ENCODE data around the gene ME3. TPM values are rescaled to one million over a fixed set of nuclear protein-coding genes. Genes with fewer than 3 reads are reported as not detected.

ME3 gene
- polyA plus RNA-seq, 1 donor (not counting 4 experiments of a cell fraction or from before 2014, with no cell fraction given) = 1.0 TPM

GRCh38 chr11:86718999-86719398 lies 46.6 kb upstream of the ME3 start:
- Histone ChIP-seq H3K9ac (ENCODE audit: control insufficient read depth, extremely low read depth, insufficient read depth, low read length) (no peak overlapping the region), H3K36me3 (ENCODE audit: control insufficient read depth in 2 of 2, extremely low read depth in 1 of 2, insufficient read depth in 2 of 2, low read length in 2 of 2) (peaks cover 0 to 2% of the 10 kb centered on the region in 2 experiments), H3K9me3 (ENCODE audit: control insufficient read depth, low read depth, low read length) (no peaks in the 10 kb centered on the region), H3K79me2 (ENCODE audit: control insufficient read depth, insufficient read depth, low read length) (no peaks in the 10 kb centered on the region), H3K4me3 (ENCODE audit: control insufficient read depth in 2 of 3, extremely low read depth in 1 of 3, insufficient read depth in 2 of 3, low read depth in 1 of 3, low read length in 3 of 3) (no peak overlapping the region), H2AFZ (ENCODE audit: control insufficient read depth, low read length) (no peak overlapping the region), H3K27ac (ENCODE audit: control insufficient read depth, insufficient read depth, low read length) (no peak overlapping the region), H3K27me3 (ENCODE audit: control insufficient read depth, extremely low read depth, insufficient read depth, low read length) (no peaks in the 10 kb centered on the region), H3K4me2 (ENCODE audit: control insufficient read depth, extremely low read depth, insufficient read depth, low read depth, low read length) (peak overlapping the region; percentile 72), H4K20me1 (ENCODE audit: control insufficient read depth, extremely low read depth, insufficient read depth, low read length) (no peaks in the 10 kb centered on the region), H3K9me1 (ENCODE audit: control insufficient read depth, extremely low read depth, insufficient read depth, low read length) (no peaks in the 10 kb centered on the region), H3K4me1 (ENCODE audit: control insufficient read depth, extremely low read depth, insufficient read depth, low read length) (peaks cover 53% of the 10 kb centered on the region)
- peak; percentile 59 for FAIRE-seq
- TF ChIP-seq CTCF (optimal IDR thresholded peaks at IDR 0.05 in 1 of 3, IDR thresholded peaks at IDR 0.05 in 1 of 3, conservative IDR thresholded peaks at IDR 0.05 in 1 of 3; ENCODE audit: extremely low read depth in 1 of 3, insufficient read depth in 2 of 3, low read length in 3 of 3) = no peak
- no peak for TF ChIP-seq EZH2 (IDR thresholded peaks at IDR 0.05; ENCODE audit: low read length)
- DNase-seq (ENCODE audit: low read depth, low spot score) = no peak
- dilution Hi-C loops (cut with MboI; ENCODE audit: extremely low pct_ligation_motif_present, low sequenced_read_pairs) = no loop called here

DNA sequence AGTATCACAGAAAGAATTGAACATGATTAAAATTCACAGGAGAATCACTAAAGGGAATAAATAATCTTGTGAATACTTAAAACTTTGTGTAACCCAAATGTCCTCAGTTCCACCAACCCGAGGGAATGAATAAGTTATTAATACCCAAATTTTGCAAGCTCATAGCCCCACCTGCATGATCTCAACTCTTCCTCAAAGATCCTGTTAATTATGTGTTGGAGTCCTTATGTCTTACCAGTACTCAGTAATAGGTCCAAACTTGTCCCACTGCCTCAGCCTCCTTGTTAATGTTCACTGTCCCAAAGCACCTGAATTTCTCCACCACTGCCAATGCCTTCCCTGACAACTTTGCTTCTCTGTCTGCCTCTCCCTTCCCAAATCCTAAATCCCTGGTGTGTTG lies 46.1 kb upstream of the ME3 start:
- H4K20me1 ChIP-seq (ENCODE audit: control insufficient read depth, extremely low read depth, insufficient read depth, low read length) = no peaks in the 10 kb centered on the region
- peaks cover 49% of the 10 kb centered on the region for H3K4me1 ChIP-seq (ENCODE audit: control insufficient read depth, extremely low read depth, insufficient read depth, low read length)
- no peaks in the 10 kb centered on the region for H3K9me1 ChIP-seq (ENCODE audit: control insufficient read depth, extremely low read depth, insufficient read depth, low read length)
- no peaks in the 10 kb centered on the region for H3K79me2 ChIP-seq (ENCODE audit: control insufficient read depth, insufficient read depth, low read length)
- FAIRE-seq (no peak), DNase-seq (ENCODE audit: low read depth, low spot score) (no peak)
- no peak overlapping the region for H3K9ac ChIP-seq (ENCODE audit: control insufficient read depth, extremely low read depth, insufficient read depth, low read length)
- dilution Hi-C loops (cut with MboI; ENCODE audit: extremely low pct_ligation_motif_present, low sequenced_read_pairs) = no loop called here
- no peak overlapping the region for H3K27ac ChIP-seq (ENCODE audit: control insufficient read depth, insufficient read depth, low read length)
- TF ChIP-seq CTCF (optimal IDR thresholded peaks at IDR 0.05 in 1 of 3, IDR thresholded peaks at IDR 0.05 in 1 of 3, conservative IDR thresholded peaks at IDR 0.05 in 1 of 3; ENCODE audit: extremely low read depth in 1 of 3, insufficient read depth in 2 of 3, low read length in 3 of 3) (no peak), EZH2 (IDR thresholded peaks at IDR 0.05; ENCODE audit: low read length) (no peak)
- no peak overlapping the region for H3K4me3 ChIP-seq (ENCODE audit: control insufficient read depth in 2 of 3, extremely low read depth in 1 of 3, insufficient read depth in 2 of 3, low read depth in 1 of 3, low read length in 3 of 3)
- peak overlapping the region; percentile 72 for H3K4me2 ChIP-seq (ENCODE audit: control insufficient read depth, extremely low read depth, insufficient read depth, low read depth, low read length)
- no peaks in the 10 kb centered on the region for H3K9me3 ChIP-seq (ENCODE audit: control insufficient read depth, low read depth, low read length)
- peak overlapping the region; percentile 57 for H2AFZ ChIP-seq (ENCODE audit: control insufficient read depth, low read length)
- peaks cover 0 to 2% of the 10 kb centered on the region in 2 experiments for H3K36me3 ChIP-seq (ENCODE audit: control insufficient read depth in 2 of 2, extremely low read depth in 1 of 2, insufficient read depth in 2 of 2, low read length in 2 of 2)
- no peaks in the 10 kb centered on the region for H3K27me3 ChIP-seq (ENCODE audit: control insufficient read depth, extremely low read depth, insufficient read depth, low read length)
